ENCODE results near the gene NXN. TPM values are rescaled to one million over a fixed set of nuclear protein-coding genes. Genes with fewer than 3 reads are reported as not detected.

Gene NXN
- polyA plus RNA-seq (2013, experiment 1 of 2; ENCODE audit: insufficient read length) = 131 TPM
- polyA plus RNA-seq (2013, experiment 2 of 2; ENCODE audit: insufficient read length) = 136 TPM

- DNase-seq = peak; percentile 77
Observed at GRCh38 chr17:979539-980405, at the start of gene NXN. TSS of gene NXN (minus strand) at chr17:979776.

- no peak for DNase-seq
Observed at GRCh38 chr17:1027044-1027443, 47.5 kb upstream of the NXN start.

DNA sequence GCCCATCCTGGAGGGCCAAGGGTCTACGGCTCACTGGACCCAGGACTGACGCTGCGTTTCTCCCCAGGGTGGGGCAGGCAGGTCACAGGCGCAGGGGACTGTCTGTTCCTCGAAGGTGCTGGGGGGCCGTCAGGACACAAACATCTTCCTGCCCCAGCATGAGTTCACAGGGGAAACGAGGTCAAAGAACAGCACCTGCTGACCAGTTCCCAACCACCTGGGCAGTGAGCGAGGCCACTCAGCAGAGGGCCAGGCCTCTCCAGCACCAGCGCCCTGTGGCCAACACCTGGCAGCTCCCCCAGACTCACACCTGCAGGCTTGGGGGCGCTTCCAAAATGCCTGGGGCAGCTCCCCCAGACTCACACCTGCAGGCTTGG lies 47.0 kb upstream of the NXN start:
- DNase-seq = no peak

GRCh38 chr17:1025733-1026598 lies 46.4 kb upstream of the NXN start:
- DNase-seq = no peak

DNA sequence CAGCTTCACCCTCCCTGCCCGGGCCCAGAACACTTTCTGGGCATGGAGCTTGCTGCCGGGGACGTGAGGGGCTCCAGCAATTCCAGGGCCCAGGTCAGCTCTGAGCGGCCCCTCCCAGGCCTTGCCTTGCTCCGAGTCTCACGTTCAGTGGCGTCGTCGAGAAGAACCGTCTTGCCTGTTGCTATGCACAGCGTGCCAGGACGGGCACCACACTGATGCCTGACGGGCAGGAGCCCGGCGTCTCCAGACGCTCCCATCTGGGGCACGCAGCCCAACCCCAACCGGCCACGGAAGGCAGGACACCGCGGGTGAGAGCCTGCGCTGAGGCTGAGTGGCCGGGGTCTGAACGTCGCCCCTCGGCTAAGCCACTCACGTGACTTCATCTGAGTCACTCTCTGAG lies 44.5 kb upstream of the NXN start:
- DNase-seq = no peak

GRCh38 chr17:1022278-1023024 lies 42.9 kb upstream of the NXN start:
- DNase-seq = no peak

DNA sequence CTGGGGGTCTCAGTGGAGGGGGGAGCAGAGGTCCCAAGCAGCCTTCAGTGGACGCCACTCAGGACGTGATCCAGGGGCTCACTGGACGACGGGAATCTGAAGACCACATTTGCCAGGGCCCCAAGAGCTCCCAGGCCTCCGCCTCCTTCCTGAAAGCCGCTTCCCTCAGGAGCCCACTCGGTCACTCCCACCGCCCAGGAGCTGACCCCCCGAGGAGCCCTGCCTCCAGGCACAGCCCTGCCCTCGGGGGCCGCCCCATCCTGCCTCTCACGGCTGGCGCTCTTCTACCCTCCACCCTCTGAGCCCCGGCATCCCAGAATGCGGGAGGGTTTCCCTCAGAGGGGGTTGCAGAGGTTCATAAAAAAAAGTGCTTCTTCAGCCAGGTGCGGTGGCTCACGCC lies 41.6 kb upstream of the NXN start:
- DNase-seq = no peak

DNA sequence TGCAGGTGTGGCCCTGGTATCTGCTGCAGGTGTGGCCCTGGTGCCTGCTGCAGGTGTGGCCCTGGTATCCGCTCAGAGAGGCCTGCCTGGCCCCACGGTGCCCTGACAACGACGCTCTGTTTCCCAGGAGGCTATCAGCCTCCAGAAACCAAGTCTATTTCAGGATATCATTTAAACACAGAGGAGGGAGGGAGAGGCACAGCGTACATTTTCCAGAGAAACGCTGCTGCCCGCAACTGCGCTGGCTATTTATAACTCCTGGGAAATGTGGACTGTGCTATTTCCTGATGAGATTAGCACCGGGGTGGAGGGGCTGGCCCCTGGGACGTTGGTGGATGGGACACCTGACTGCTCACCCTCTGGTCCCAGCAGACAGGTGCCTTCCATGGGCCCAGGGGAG lies 39.9 kb upstream of the NXN start:
- no peak for DNase-seq

DNA sequence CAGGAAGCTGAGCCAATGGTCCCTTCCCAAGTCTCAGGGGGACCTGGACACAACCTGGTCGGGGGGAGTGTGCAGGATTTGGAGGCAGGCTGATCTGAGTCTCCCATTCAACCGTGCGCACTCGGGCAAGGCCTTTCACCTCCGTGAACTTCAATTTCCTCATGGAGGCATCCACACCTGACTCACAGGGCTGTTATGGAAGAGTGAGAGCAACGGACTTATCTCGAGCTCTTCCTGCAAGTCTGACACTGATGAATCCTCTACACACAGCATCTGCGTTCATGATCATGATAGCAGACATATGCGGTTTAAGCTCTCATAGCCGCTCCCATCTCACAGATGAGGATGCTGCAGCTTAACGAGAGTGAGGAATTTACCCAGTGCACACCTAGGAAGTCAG lies 39.0 kb upstream of the NXN start:
- no peak for DNase-seq

DNA sequence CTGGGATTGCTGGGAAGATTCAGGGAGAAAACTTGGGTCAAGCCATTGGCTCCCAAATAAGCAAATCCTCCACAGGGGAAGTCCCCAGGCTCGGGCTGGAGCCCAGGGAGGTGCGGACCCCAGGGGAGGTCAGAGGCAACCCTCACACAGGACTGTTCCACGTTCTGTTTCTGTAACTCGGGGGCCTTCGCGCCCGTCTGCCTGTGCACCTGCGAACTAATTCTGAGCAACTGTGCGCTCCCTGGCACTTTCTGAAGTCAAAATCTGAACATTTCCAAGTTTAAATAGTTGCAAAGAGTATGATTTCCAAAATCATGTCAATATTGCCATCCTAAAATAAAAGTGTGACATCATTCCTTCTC lies 34.1 kb upstream of the NXN start:
- no peak for DNase-seq

DNA sequence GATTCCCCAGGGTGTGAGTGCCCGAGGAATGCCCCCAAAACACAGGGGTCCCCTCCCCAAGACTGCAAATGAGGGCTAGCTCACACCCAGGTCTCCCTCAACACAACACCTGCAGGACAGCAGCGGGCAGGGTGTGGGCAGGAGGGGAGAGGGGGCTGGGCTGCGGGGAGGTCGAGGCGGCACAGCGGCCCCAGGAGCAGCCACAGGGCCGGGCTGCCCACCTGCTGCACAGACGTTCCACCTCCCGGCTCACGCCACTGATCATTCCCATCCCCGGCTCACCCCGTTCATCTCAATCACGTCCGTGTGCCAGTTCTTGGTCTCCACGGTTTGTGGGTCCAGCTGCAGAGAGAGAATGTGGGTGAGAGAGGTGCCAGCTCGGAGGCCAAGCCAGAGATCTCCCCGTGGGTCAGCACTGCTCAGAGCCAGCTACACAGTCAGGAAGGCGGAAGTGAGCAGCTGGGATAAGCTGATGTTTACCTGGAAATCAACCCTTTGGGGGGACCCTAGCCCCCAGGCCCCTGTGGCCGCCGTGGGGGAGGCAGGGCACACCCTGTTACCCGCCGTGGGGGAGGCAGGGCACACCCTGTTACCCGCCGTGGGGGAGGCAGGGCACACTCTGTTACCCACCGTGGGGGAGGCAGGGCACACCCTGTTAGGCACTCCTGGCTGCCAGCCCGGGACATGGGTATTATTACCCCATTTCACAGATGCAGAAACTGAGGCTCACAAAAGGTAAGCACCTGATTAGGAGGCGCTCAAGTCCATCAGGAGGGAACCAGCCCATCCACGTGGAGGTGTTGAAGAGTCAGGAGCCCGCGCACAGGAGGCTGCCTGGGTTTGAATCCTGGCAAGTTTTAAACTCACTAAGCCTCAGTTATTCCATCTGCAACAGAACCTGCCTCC lies 33.5 kb upstream of the NXN start:
- no peak for DNase-seq

DNA sequence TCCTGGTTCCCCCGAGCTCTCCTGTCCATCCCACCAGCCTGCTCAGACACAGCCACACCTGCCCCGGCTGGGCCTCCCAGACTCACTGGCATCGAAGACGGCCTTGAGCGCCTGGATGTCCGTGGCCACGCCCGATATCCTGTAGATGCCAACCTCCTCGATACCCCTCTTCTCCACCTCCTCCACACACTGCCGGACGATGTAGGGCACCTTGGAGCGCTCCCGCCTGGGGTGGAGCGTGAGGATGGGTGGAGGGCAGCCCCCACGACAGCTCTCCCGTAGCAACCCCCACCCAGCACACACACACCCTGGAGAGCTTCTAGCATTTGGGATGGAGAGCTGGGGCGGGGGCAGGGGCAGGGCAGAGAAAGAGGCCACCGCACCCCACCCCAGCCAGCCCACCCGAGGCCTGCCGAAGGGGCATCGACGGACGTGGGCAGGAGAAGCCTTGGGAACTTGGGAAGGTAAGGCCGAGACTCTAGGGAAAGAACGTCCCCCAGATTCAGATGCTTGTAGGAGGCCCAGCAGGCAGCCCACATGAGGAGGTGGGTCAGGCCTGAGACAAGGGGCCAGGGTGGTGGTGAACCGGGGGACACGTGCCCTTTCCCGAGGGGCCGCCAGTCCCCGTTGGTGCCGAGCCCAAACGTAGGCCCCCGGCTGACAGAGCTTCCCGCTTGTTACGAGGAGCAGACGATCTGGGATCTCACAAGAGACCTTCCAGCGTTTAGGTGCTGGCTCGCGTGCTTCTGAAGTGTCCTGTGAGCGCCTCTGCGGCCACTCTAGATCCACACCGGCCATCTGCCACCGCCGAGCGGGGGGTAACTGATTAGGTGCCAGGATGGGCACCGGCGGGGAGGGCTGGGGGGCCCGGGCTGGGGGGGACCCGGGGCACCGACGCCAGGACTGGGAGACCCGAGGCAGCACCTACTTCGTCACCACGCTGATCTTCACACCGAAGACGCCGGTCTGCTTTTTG lies 32.5 kb upstream of the NXN start:
- DNase-seq = no peak

GRCh38 chr17:1011138-1011537 lies 31.6 kb upstream of the NXN start:
- no peak for DNase-seq

DNA sequence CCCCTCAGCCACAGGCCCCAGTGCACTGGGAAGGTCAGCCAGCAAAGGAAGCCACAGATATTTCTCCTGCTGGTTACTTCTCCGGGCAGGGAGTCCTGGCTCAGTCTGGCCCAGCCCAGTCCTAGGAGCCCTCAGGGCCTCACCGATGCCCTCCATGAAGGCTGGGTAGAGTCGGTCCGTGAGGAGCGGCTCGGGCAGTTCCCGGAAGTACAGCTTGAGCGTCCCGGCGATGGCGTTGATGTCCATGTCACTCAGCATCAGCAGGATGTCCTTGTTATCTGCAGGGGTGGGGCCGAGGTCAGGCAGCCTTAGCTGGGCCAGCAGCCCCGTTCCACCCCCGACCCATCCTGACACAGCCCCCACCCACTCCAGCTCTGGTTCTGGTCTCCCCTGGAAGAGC lies 31.0 kb upstream of the NXN start:
- DNase-seq = no peak

DNA sequence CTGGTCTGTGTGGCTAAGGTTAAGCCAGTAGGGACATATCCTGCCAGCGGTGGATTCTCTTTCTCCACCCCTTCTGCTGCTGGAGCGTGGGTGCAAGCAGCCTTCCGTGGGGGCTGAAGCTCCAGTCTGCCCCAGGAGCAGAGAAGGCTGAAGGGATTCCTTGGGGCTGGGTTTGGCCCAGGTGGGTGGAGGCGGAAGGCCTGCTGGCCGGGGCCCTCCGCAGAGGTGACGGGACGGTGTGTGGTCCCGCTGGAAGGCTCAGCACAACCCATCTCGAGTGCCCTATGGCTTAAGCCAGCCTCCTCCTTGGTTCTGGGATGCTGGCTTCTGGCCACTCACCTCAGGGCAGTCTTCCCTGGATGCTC lies 30.5 kb upstream of the NXN start:
- no peak for DNase-seq

DNA sequence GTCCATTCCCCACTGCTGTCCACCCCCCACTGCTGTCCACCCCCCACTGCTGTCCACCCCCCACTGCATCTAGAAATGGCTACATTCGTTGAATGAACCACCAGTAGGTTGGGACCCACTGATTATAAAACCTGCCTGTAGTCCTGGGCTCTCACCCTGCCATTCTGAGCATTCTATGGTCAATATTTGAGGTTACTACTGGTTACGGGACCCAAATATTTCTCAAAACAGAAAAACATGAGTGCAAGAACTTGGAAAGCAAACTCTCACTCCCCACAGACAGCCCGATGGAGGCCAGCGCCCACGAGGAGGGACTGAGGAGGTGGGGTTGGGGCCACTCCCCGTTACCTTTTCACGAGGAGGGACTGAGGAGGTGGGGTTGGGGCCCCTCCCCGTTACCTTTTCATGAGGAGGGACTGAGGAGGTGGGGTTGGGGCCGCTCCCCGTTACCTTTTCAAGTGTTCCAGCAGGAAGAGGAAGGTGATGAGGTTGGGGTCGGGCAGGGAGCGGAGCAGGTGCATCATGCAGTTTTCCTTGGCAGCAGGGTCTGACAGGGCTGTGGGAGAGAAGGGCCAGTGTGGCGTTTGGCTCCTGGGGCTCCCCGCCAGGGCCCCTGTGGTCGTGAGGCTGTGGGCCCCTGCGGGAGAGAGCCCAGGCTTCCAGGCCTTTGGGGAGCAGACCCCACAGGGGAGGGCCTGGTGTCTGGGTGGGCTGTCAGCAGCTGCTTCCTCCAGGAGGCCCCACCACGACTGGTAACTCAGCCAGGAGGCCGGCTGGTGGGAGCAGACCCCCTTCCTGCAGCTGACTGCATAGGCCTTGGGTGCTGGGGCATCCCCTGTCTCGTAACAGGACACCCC lies 29.9 kb upstream of the NXN start:
- no peak for DNase-seq

GRCh38 chr17:1008008-1008761 lies 28.6 kb upstream of the NXN start:
- DNase-seq = no peak

- no peak for DNase-seq
Observed at GRCh38 chr17:1007310-1008007, 27.9 kb upstream of the NXN start.

All from fibroblast of skin of abdomen (primary cell).